B cell (primary cell): ENCODE data around the gene LRRC43. TPM values are rescaled to one million over a fixed set of nuclear protein-coding genes. Genes with fewer than 3 reads are reported as not detected.

Experiments
- ATAC-seq: fragments of 200-7000 bp; cut with Tn5 transposase; one replicate; pipeline ENCODE4 v1.10.0; 2021; ENCODE audit warnings: low read depth, mild to moderate bottlenecking, moderate number of reproducible peaks, moderate library complexity
- CTCF ChIA-PET: fragments of 350-600 bp; sonication (Branson Sonifier 250); formaldehyde crosslinking; loops from one replicate; lab custom pipeline; 2021; ENCODE audit warnings: antibody characterized with exemption, inconsistent platforms; lab: Charles Lee
- POLR2A ChIA-PET: fragments of 350-600 bp; sonication (Branson Sonifier 250); formaldehyde crosslinking; loops from one replicate; lab custom pipeline; 2021; ENCODE audit warnings: antibody characterized with exemption; lab: Charles Lee
- DNase-seq: peaks from one replicate; pipeline ENCODE4 v3.0.0; 2013
- H2AFZ ChIP-seq: 2 replicates; pipeline ENCODE4 v1.6.1; 2012; ENCODE audit warnings: mild to moderate bottlenecking, low read depth, low read length; ENCODE audit not compliant: insufficient read depth, poor library complexity, severe bottlenecking
- H3K27ac ChIP-seq, 2 donors: 1 replicate in 1 of 2; 2 replicates in 1 of 2; pipeline ENCODE4 v1.5.1; 2012 to 2013; ENCODE audit warnings: low read length in 2 of 2, mild to moderate bottlenecking in 2 of 2, moderate library complexity in 1 of 2
- H3K27me3 ChIP-seq, 4 experiments: fragments of 200-600 bp in 1 of 4; sonication (generic) in 1 of 4; replicated peaks in 1 of 4; 1 replicate in 2 of 4; 2 replicates in 2 of 4; pipeline versions ENCODE4 v1.6.1 to v1.7.0; 2013 to 2016; ENCODE audit warnings: low read length in 3 of 4, mild to moderate bottlenecking in 2 of 4, mixed read lengths in 1 of 4, moderate library complexity in 1 of 4; ENCODE audit not compliant: insufficient read depth in 4 of 4, control insufficient read depth in 3 of 4; ENCODE audit errors: control extremely low read depth in 1 of 4
- H3K36me3 ChIP-seq, 2 experiments: replicated peaks in 1 of 2; 1 replicate in 1 of 2; 2 replicates in 1 of 2; pipeline versions ENCODE4 v1.6.1 to v1.7.1; 2013; ENCODE audit warnings: low read length in 1 of 2; ENCODE audit not compliant: insufficient read depth in 2 of 2, control insufficient read depth in 1 of 2; ENCODE audit errors: control extremely low read depth in 1 of 2, extremely low read depth in 1 of 2
- H3K4me1 ChIP-seq, 2 donors: fragments of 200-600 bp in 1 of 2; sonication (generic) in 1 of 2; 1 replicate in 1 of 2; 2 replicates in 1 of 2; pipeline versions ENCODE4 v1.5.1 to v1.6.1; 2013 to 2017; ENCODE audit warnings: low read length in 2 of 2; ENCODE audit not compliant: control insufficient read depth in 2 of 2, insufficient read depth in 2 of 2
- H3K4me2 ChIP-seq: replicated peaks from 2 replicates; pipeline ENCODE3; 2012; ENCODE audit warnings: mild to moderate bottlenecking, low read depth, low read length; ENCODE audit not compliant: poor library complexity, severe bottlenecking
- H3K4me3 ChIP-seq, 5 experiments: fragments of 200-600 bp in 1 of 5; sonication (generic) in 1 of 5; 1 replicate in 3 of 5; 2 replicates in 2 of 5; pipeline versions ENCODE4 v1.5.1 to v1.7.0; 2011 to 2016; ENCODE audit warnings: low read length in 4 of 5, mild to moderate bottlenecking in 4 of 5, low read depth in 2 of 5, control low read depth in 1 of 5, moderate library complexity in 1 of 5; ENCODE audit not compliant: insufficient read depth in 1 of 5; ENCODE audit errors: control extremely low read depth in 1 of 5, extremely low read depth in 1 of 5
- H3K79me2 ChIP-seq: fragments of 200-600 bp; sonication (generic); one replicate; pipeline ENCODE4 v1.6.0; 2016; ENCODE audit warnings: low read length; ENCODE audit not compliant: control insufficient read depth, insufficient read depth
- H3K9ac ChIP-seq: fragments of 200-600 bp; sonication (generic); 2 replicates; pipeline ENCODE4 v1.6.1; 2017; ENCODE audit warnings: mild to moderate bottlenecking, low read length, moderate library complexity
- H3K9me3 ChIP-seq, 3 donors: one replicate each; pipeline versions ENCODE4 v1.6.1 to v1.7.1; 2013; ENCODE audit warnings: low read length in 2 of 3; ENCODE audit not compliant: control insufficient read depth in 2 of 3, insufficient read depth in 1 of 3; ENCODE audit errors: control extremely low read depth in 1 of 3
- H4K20me1 ChIP-seq: 2 replicates; pipeline ENCODE4 v1.6.0; 2012; ENCODE audit warnings: mild to moderate bottlenecking, low read length; ENCODE audit not compliant: insufficient read depth, control insufficient read depth, poor library complexity, severe bottlenecking
- H3K27ac Mint-ChIP-seq: one replicate; pipeline ENCODE4 v1.8.0; 2021; ENCODE audit warnings: mixed read lengths
- H3K27me3 Mint-ChIP-seq: one replicate; pipeline ENCODE4 v1.8.0; 2021; ENCODE audit warnings: mixed read lengths
- H3K4me1 Mint-ChIP-seq: one replicate; pipeline ENCODE4 v1.8.0; 2021; ENCODE audit warnings: mixed read lengths
- H3K4me3 Mint-ChIP-seq: one replicate; pipeline ENCODE4 v1.8.0; 2021; ENCODE audit warnings: mixed read lengths
- H3K9me3 Mint-ChIP-seq: one replicate; pipeline ENCODE4 v1.8.0; 2022; ENCODE audit warnings: mixed read lengths; ENCODE audit not compliant: insufficient read depth
- CTCF ChIP-seq: fragments of 200-600 bp; IDR thresholded peaks from one replicate; pipeline ENCODE4 v1.8.0; 2022; ENCODE audit warnings: antibody characterized with exemption, mild to moderate bottlenecking
- EZH2 ChIP-seq: IDR thresholded peaks from 2 replicates; pipeline ENCODE4 v1.6.1; 2012; ENCODE audit warnings: borderline replicate concordance, low read depth, mild to moderate bottlenecking, moderate library complexity, low read length; ENCODE audit not compliant: insufficient read depth, poor library complexity, severe bottlenecking
- WGBS: methylation state at CpG from one replicate; pipeline ENCODE4 v1.1.5; 2013; ENCODE audit warnings: missing lambda C conversion rate; ENCODE audit not compliant: insufficient coverage; 5-methylcytosine and 5-hydroxymethylcytosine counted together
- intact Hi-C: fragments of 100-400 bp; cut with micrococcal nuclease; formaldehyde crosslinking; loops from one replicate; pipeline ENCODE4 v1.10.0; 2022
- polyA plus RNA-seq: library from polyadenylated mRNA; depleted of rRNA; stranded (reverse); fragments of >200 nt; gene quantifications from 2 replicates; pipeline ENCODE4 v1.2.3, GENCODE V29; 2012
- total RNA-seq, 2 donors: library from RNA; stranded (reverse); fragments of 120-200 nt in 1 of 2; gene quantifications; 1 replicate in 1 of 2; 2 replicates in 1 of 2; pipeline versions ENCODE4 v1.2.3 to v1.2.4, GENCODE V29; 2013 to 2022

Gene LRRC43
- total and polyA plus RNA-seq, 2 donors (not counting 1 experiment from before 2014, with no cell fraction given): not detected

GRCh38 chr12:122140467-122141257 is 42.3 kb upstream of the LRRC43 start:
- Histone ChIP-seq H3K79me2 (no peaks in the 10 kb centered on the region), H3K4me1 (no peaks in the 10 kb centered on the region), H3K9me3 (no peaks in the 10 kb centered on the region), H3K9ac (no peak overlapping the region), H3K27me3 (no peaks in the 10 kb centered on the region), H2AFZ (no peak overlapping the region), H3K36me3 (peaks cover 0 to 46% of the 10 kb centered on the region in 2 experiments), H3K4me2 (no peak overlapping the region), H3K27ac (no peak overlapping the region), H3K4me3 (no peak overlapping the region), H4K20me1 (no peaks in the 10 kb centered on the region)
- Mint-ChIP-seq H3K4me3 (no peak overlapping the region), H3K27me3 (no peaks in the 10 kb centered on the region), H3K4me1 (no peaks in the 10 kb centered on the region), H3K9me3 (no peaks in the 10 kb centered on the region), H3K27ac (no peak overlapping the region)
- intact Hi-C loops: no loop called here
- ATAC-seq (no peak), DNase-seq (no peak)
- CTCF ChIA-PET: no interaction called here
- POLR2A ChIA-PET: no interaction called here
- WGBS: 92% methylated on average over 14 of the region's 19 CpGs
- no peak for TF ChIP-seq EZH2

- Histone ChIP-seq H3K79me2 (no peaks in the 10 kb centered on the region), H3K4me2 (no peak overlapping the region), H3K27ac (no peak overlapping the region), H3K4me3 (no peak overlapping the region), H3K36me3 (peaks cover 0 to 41% of the 10 kb centered on the region in 2 experiments), H3K4me1 (no peaks in the 10 kb centered on the region), H4K20me1 (no peaks in the 10 kb centered on the region), H3K9ac (no peak overlapping the region), H3K9me3 (no peaks in the 10 kb centered on the region), H2AFZ (no peak overlapping the region), H3K27me3 (no peaks in the 10 kb centered on the region)
- ChIA-PET CTCF (no interaction called here), POLR2A (no interaction called here)
- no peak overlapping the region for H3K4me3 Mint-ChIP-seq
- no peak for ATAC-seq
- WGBS: 96% methylated on average over 21 of the region's 21 CpGs
- no peak for DNase-seq
- no peaks in the 10 kb centered on the region for H3K4me1 Mint-ChIP-seq
- H3K27ac Mint-ChIP-seq: no peak overlapping the region
- H3K9me3 Mint-ChIP-seq: no peaks in the 10 kb centered on the region
- no peaks in the 10 kb centered on the region for H3K27me3 Mint-ChIP-seq
- intact Hi-C loops: no loop called here
- no peak for TF ChIP-seq CTCF
- TF ChIP-seq EZH2: no peak
These were observed 40.8 kb upstream of the LRRC43 start for GRCh38 chr12:122141911-122142725.
